Measurements from ENCODE around the gene SFXN5. TPM values are rescaled to one million over a fixed set of nuclear protein-coding genes. Genes with fewer than 3 reads are reported as not detected.

The SFXN5 gene
- total RNA-seq, 1 experiment from 2014 or later, result 27.8 TPM

- H3K4me1 ChIP-seq (ENCODE audit: control insufficient read depth, insufficient read depth, low read length), result peaks cover 36% of the 10 kb centered on the region
- ChIA-PET CTCF (interaction anchor here (0.7 kb wide), 1 partner anchor 60 kb away, joined by 3 read pairs; no protein-coding TSS in a partner anchor), POLR2A (no interaction called here)
- no peak for TF ChIP-seq REST (IDR thresholded peaks at IDR 0.05; ENCODE audit: insufficient read depth in 1 of 2, low read depth in 2 of 2, low read length in 1 of 2)
- no peak for TF ChIP-seq SIN3A (IDR thresholded peaks at IDR 0.05; ENCODE audit: borderline replicate concordance, insufficient read depth, low read depth, low read length)
- H3K4me3 ChIP-seq (ENCODE audit: low read depth in 2 of 2, low read length in 2 of 2), result peak overlapping the region in 1 of 2 experiments; percentile 41; a peak in 2 of 4 replicates
- intact Hi-C loops (cut with micrococcal nuclease; ENCODE audit: unreplicated experiment) (no loop called here), in situ Hi-C loops (cut with HindIII; ENCODE audit: low pct_unique_long_range_greater_than_20kb, low sequenced_read_pairs) (no loop called here)
- DNase-seq (ENCODE audit: low read depth, low spot score) (no peak), ATAC-seq (peak; percentile 35)
- H3K27ac ChIP-seq (ENCODE audit: low read length), result peak overlapping the region; percentile 85
- H3K9me3 ChIP-seq (ENCODE audit: control insufficient read depth, insufficient read depth, low read depth, low read length), result no peaks in the 10 kb centered on the region
- H3K36me3 ChIP-seq (ENCODE audit: control insufficient read depth, insufficient read depth, low read length), result no peaks in the 10 kb centered on the region
- no TSS peak for BruUV-seq (replicated peaks)
- no peaks in the 10 kb centered on the region for H3K27me3 ChIP-seq (ENCODE audit: control insufficient read depth, insufficient read depth, low read length)
Measured at GRCh38 chr2:73063472-73063871, 8.0 kb downstream of the SFXN5 start.

DNA sequence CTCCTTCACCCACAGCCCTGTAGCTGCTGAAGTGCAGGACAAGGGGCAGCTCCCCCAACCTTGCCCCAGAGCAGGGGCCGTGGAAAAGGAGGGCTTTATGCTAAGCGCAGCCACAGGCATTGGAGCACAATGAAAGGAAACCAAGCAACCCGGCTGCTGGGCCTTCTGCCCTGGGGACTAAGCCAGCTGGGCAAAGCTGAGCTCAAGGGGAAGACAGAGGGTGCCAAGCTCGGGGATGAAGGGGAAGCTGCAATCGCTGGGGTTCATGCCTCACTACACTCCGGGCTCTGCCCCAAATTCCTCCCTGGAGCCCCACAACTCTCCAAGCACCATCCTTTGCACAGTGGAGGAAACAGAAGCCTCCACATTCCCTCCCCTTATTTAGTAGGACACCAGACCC, 12.4 kb downstream of the SFXN5 start:
- no peaks in the 10 kb centered on the region for H3K9me3 ChIP-seq (ENCODE audit: control insufficient read depth, insufficient read depth, low read depth, low read length)
- ATAC-seq (no peak), DNase-seq (ENCODE audit: low read depth, low spot score) (no peak)
- POLR2A ChIA-PET, result no interaction called here
- H3K27me3 ChIP-seq (ENCODE audit: control insufficient read depth, insufficient read depth, low read length), result no peaks in the 10 kb centered on the region
- BruUV-seq (replicated peaks), result no TSS peak
- CTCF ChIA-PET, result no interaction called here
- no peak overlapping the region for H3K4me3 ChIP-seq (ENCODE audit: low read depth in 2 of 2, low read length in 2 of 2)
- H3K27ac ChIP-seq (ENCODE audit: low read length), result no peak overlapping the region
- in situ Hi-C loops (cut with HindIII; ENCODE audit: low pct_unique_long_range_greater_than_20kb, low sequenced_read_pairs) (no loop called here), intact Hi-C loops (cut with micrococcal nuclease; ENCODE audit: unreplicated experiment) (no loop called here)
- peaks cover 15% of the 10 kb centered on the region for H3K4me1 ChIP-seq (ENCODE audit: control insufficient read depth, insufficient read depth, low read length)
- TF ChIP-seq SIN3A (IDR thresholded peaks at IDR 0.05; ENCODE audit: borderline replicate concordance, insufficient read depth, low read depth, low read length), result no peak
- TF ChIP-seq REST (IDR thresholded peaks at IDR 0.05; ENCODE audit: insufficient read depth in 1 of 2, low read depth in 2 of 2, low read length in 1 of 2), result no peak
- TF ChIP-seq, protein P1, sequence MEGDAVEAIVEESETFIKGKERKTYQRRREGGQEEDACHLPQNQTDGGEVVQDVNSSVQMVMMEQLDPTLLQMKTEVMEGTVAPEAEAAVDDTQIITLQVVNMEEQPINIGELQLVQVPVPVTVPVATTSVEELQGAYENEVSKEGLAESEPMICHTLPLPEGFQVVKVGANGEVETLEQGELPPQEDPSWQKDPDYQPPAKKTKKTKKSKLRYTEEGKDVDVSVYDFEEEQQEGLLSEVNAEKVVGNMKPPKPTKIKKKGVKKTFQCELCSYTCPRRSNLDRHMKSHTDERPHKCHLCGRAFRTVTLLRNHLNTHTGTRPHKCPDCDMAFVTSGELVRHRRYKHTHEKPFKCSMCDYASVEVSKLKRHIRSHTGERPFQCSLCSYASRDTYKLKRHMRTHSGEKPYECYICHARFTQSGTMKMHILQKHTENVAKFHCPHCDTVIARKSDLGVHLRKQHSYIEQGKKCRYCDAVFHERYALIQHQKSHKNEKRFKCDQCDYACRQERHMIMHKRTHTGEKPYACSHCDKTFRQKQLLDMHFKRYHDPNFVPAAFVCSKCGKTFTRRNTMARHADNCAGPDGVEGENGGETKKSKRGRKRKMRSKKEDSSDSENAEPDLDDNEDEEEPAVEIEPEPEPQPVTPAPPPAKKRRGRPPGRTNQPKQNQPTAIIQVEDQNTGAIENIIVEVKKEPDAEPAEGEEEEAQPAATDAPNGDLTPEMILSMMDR (IDR thresholded peaks at IDR 0.05), result no peak
- no peak for TF ChIP-seq POLR2AphosphoS5 (IDR thresholded peaks at IDR 0.05; ENCODE audit: low read depth, low read length)
- TF ChIP-seq TCF7L2 (IDR thresholded peaks at IDR 0.05; ENCODE audit: low read depth, low read length), result no peak
- no peaks in the 10 kb centered on the region for H3K36me3 ChIP-seq (ENCODE audit: control insufficient read depth, insufficient read depth, low read length)

All from Panc1 (cell line).